Dendritic cell treated with granulocyte-macrophage colony-stimulating factor and Interleukin-4, amounts not matched to agents 40 ng/mL and 50 ng/mL, for 4 days (primary cell): ENCODE results near the gene VSX1.

Experiments used
- H3K27ac Mint-ChIP-seq: one replicate; pipeline ENCODE4 v1.8.0; 2022; ENCODE audit warnings: mild to moderate bottlenecking, mixed read lengths
- H3K27me3 Mint-ChIP-seq: one replicate; pipeline ENCODE4 v1.8.0; 2022; ENCODE audit warnings: mild to moderate bottlenecking, mixed read lengths
- H3K36me3 Mint-ChIP-seq: one replicate; pipeline ENCODE4 v1.8.0; 2022; ENCODE audit warnings: low read depth, mixed read lengths
- H3K4me1 Mint-ChIP-seq: one replicate; pipeline ENCODE4 v1.8.0; 2022; ENCODE audit warnings: low read depth, mixed read lengths
- H3K4me3 Mint-ChIP-seq: one replicate; pipeline ENCODE4 v1.8.0; 2022; ENCODE audit warnings: mild to moderate bottlenecking, moderate library complexity, mixed read lengths
- H3K9me3 Mint-ChIP-seq: one replicate; pipeline ENCODE4 v1.8.0; 2022; ENCODE audit warnings: mixed read lengths
- intact Hi-C: fragments of 100-400 bp; cut with micrococcal nuclease; formaldehyde crosslinking; loops from one replicate; pipeline ENCODE4 v1.15.0; 2022

The VSX1 gene

GRCh38 chr20:25081065-25081729 lies 744 bp downstream of the VSX1 start:
- Mint-ChIP-seq H3K27ac (no peak overlapping the region), H3K9me3 (no peaks in the 10 kb centered on the region), H3K27me3 (peaks cover 87% of the 10 kb centered on the region), H3K4me1 (peaks cover 12% of the 10 kb centered on the region), H3K36me3 (no peaks in the 10 kb centered on the region), H3K4me3 (no peak overlapping the region)
- intact Hi-C loops = no loop called here

GRCh38 chr20:25079171-25079570 lies 2.8 kb downstream of the VSX1 start:
- no peaks in the 10 kb centered on the region for H3K9me3 Mint-ChIP-seq
- intact Hi-C loops = loop anchor here (10.0 kb wide), 1 partner anchor 96 kb away; no protein-coding TSS in a partner anchor
- H3K4me1 Mint-ChIP-seq = peaks cover 12% of the 10 kb centered on the region
- H3K27ac Mint-ChIP-seq = no peak overlapping the region
- peaks cover 74% of the 10 kb centered on the region for H3K27me3 Mint-ChIP-seq
- H3K36me3 Mint-ChIP-seq = no peaks in the 10 kb centered on the region
- H3K4me3 Mint-ChIP-seq = no peak overlapping the region

GRCh38 chr20:25078662-25079061 lies 3.3 kb downstream of the VSX1 start:
- Mint-ChIP-seq H3K4me1 (peaks cover 11% of the 10 kb centered on the region), H3K36me3 (no peaks in the 10 kb centered on the region), H3K27ac (no peak overlapping the region), H3K27me3 (peaks cover 70% of the 10 kb centered on the region), H3K4me3 (no peak overlapping the region), H3K9me3 (no peaks in the 10 kb centered on the region)
- intact Hi-C loops = loop anchor here (10.0 kb wide), 1 partner anchor 96 kb away; no protein-coding TSS in a partner anchor

- intact Hi-C loops = loop anchor here (10.0 kb wide), 1 partner anchor 97 kb away; no protein-coding TSS in a partner anchor
- H3K36me3 Mint-ChIP-seq = no peaks in the 10 kb centered on the region
- H3K27me3 Mint-ChIP-seq = peaks cover 69% of the 10 kb centered on the region
- no peaks in the 10 kb centered on the region for H3K9me3 Mint-ChIP-seq
- H3K4me3 Mint-ChIP-seq = peak overlapping the region; percentile 62
- H3K27ac Mint-ChIP-seq = no peak overlapping the region
- peaks cover 7% of the 10 kb centered on the region for H3K4me1 Mint-ChIP-seq
Measured at GRCh38 chr20:25077610-25078169, 4.3 kb downstream of the VSX1 start.

- Mint-ChIP-seq H3K36me3 (no peaks in the 10 kb centered on the region), H3K27ac (no peak overlapping the region), H3K27me3 (peaks cover 66% of the 10 kb centered on the region), H3K9me3 (no peaks in the 10 kb centered on the region), H3K4me3 (no peak overlapping the region), H3K4me1 (peaks cover 7% of the 10 kb centered on the region)
- intact Hi-C loops = loop anchor here (10.0 kb wide), 1 partner anchor 98 kb away; no protein-coding TSS in a partner anchor
Measured at GRCh38 chr20:25076731-25077609, 5.0 kb downstream of the VSX1 start.

- Mint-ChIP-seq H3K27ac (no peak overlapping the region), H3K4me1 (peaks cover 7% of the 10 kb centered on the region)
- intact Hi-C loops = loop anchor here (10.0 kb wide), 1 partner anchor 99 kb away; no protein-coding TSS in a partner anchor
Measured at GRCh38 chr20:25076201-25076600, 5.7 kb downstream of the VSX1 start.

GRCh38 chr20:25073544-25073943 lies 8.4 kb downstream of the VSX1 start:
- intact Hi-C loops = loop anchor here (10.0 kb wide), 1 partner anchor 101 kb away; no protein-coding TSS in a partner anchor
- no peak overlapping the region for H3K4me3 Mint-ChIP-seq
- peaks cover 62% of the 10 kb centered on the region for H3K27me3 Mint-ChIP-seq
- no peaks in the 10 kb centered on the region for H3K9me3 Mint-ChIP-seq
- H3K36me3 Mint-ChIP-seq = no peaks in the 10 kb centered on the region
- H3K27ac Mint-ChIP-seq = no peak overlapping the region
- peaks cover 7% of the 10 kb centered on the region for H3K4me1 Mint-ChIP-seq

More at GRCh38 chr20:25076201-25076600, 5.7 kb downstream of the VSX1 start:
- H3K9me3 Mint-ChIP-seq = no peaks in the 10 kb centered on the region
- H3K4me3 Mint-ChIP-seq = no peak overlapping the region
- no peaks in the 10 kb centered on the region for H3K36me3 Mint-ChIP-seq
- peaks cover 67% of the 10 kb centered on the region for H3K27me3 Mint-ChIP-seq

- H3K36me3 Mint-ChIP-seq = no peaks in the 10 kb centered on the region
- H3K9me3 Mint-ChIP-seq = no peaks in the 10 kb centered on the region
- H3K27me3 Mint-ChIP-seq = peaks cover 53% of the 10 kb centered on the region
Measured at GRCh38 chr20:25072226-25072811, 9.6 kb downstream of the VSX1 start.

GRCh38 chr20:25071734-25072133 lies 10.2 kb downstream of the VSX1 start:
- no peak overlapping the region for H3K27ac Mint-ChIP-seq
- H3K27me3 Mint-ChIP-seq = peaks cover 47% of the 10 kb centered on the region
- H3K4me3 Mint-ChIP-seq = no peak overlapping the region
- no peaks in the 10 kb centered on the region for H3K9me3 Mint-ChIP-seq
- no peaks in the 10 kb centered on the region for H3K4me1 Mint-ChIP-seq
- H3K36me3 Mint-ChIP-seq = no peaks in the 10 kb centered on the region
- intact Hi-C loops = loop anchor here (10.0 kb wide), 1 partner anchor 103 kb away; no protein-coding TSS in a partner anchor

More at GRCh38 chr20:25072226-25072811, 9.6 kb downstream of the VSX1 start:
- H3K4me1 Mint-ChIP-seq = no peaks in the 10 kb centered on the region
- intact Hi-C loops = loop anchor here (10.0 kb wide), 1 partner anchor 102 kb away; no protein-coding TSS in a partner anchor
- no peak overlapping the region for H3K4me3 Mint-ChIP-seq
- H3K27ac Mint-ChIP-seq = no peak overlapping the region

- no peak overlapping the region for H3K4me3 Mint-ChIP-seq
- intact Hi-C loops = loop anchor here (10.0 kb wide), 1 partner anchor 104 kb away; no protein-coding TSS in a partner anchor
- H3K27me3 Mint-ChIP-seq = peaks cover 47% of the 10 kb centered on the region
- H3K4me1 Mint-ChIP-seq = peaks cover 5% of the 10 kb centered on the region
- H3K27ac Mint-ChIP-seq = no peak overlapping the region
- H3K9me3 Mint-ChIP-seq = no peaks in the 10 kb centered on the region
- no peaks in the 10 kb centered on the region for H3K36me3 Mint-ChIP-seq
Measured at GRCh38 chr20:25070821-25071473, 11.0 kb downstream of the VSX1 start.

GRCh38 chr20:25067102-25067987 lies 14.6 kb downstream of the VSX1 start:
- Mint-ChIP-seq H3K27me3 (peaks cover 44% of the 10 kb centered on the region), H3K4me1 (peaks cover 5% of the 10 kb centered on the region), H3K4me3 (no peak overlapping the region), H3K9me3 (no peaks in the 10 kb centered on the region), H3K36me3 (no peaks in the 10 kb centered on the region), H3K27ac (no peak overlapping the region)
- intact Hi-C loops = loop anchor here (5.0 to 10.0 kb wide), 2 partner anchors 135 to 327 kb away; partner anchors contain the start of gene ABHD12

- Mint-ChIP-seq H3K36me3 (no peaks in the 10 kb centered on the region), H3K27me3 (peaks cover 40% of the 10 kb centered on the region), H3K27ac (no peak overlapping the region), H3K4me3 (no peak overlapping the region), H3K4me1 (peaks cover 5% of the 10 kb centered on the region), H3K9me3 (no peaks in the 10 kb centered on the region)
- intact Hi-C loops = loop anchor here (5.0 to 10.0 kb wide), 2 partner anchors 134 to 328 kb away; partner anchors contain the start of gene ABHD12
Measured at GRCh38 chr20:25066386-25066785, 15.6 kb downstream of the VSX1 start.
